HG03159 (cell line): ENCODE data around the gene TRIM72.
A peak's percentile ranks its signal among the peaks of the same experiment; 100 is the strongest.
"Not testable (repeated sequence)": the region's sequence is repeated elsewhere in the genome, so short reads cannot be mapped to it uniquely, and the experiment has no call there.

ENCODE experiments used
- ATAC-seq: cut with Tn5 transposase; IDR thresholded peaks from one replicate; pipeline ENCODE4 v1.9.1; 2021; ENCODE audit warnings: mild to moderate bottlenecking, moderate library complexity; ENCODE audit not compliant: unreplicated experiment

TRIM72 gene, protein sequence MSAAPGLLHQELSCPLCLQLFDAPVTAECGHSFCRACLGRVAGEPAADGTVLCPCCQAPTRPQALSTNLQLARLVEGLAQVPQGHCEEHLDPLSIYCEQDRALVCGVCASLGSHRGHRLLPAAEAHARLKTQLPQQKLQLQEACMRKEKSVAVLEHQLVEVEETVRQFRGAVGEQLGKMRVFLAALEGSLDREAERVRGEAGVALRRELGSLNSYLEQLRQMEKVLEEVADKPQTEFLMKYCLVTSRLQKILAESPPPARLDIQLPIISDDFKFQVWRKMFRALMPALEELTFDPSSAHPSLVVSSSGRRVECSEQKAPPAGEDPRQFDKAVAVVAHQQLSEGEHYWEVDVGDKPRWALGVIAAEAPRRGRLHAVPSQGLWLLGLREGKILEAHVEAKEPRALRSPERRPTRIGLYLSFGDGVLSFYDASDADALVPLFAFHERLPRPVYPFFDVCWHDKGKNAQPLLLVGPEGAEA

GRCh38 chr16:31213877-31214707 lies at the start of gene TRIM72:
Gene TRIM72, plus strand, starts transcription at chr16:31214119. Its CDS starts 620 bp downstream, at chr16:31214739.
- ATAC-seq = no peak

DNA sequence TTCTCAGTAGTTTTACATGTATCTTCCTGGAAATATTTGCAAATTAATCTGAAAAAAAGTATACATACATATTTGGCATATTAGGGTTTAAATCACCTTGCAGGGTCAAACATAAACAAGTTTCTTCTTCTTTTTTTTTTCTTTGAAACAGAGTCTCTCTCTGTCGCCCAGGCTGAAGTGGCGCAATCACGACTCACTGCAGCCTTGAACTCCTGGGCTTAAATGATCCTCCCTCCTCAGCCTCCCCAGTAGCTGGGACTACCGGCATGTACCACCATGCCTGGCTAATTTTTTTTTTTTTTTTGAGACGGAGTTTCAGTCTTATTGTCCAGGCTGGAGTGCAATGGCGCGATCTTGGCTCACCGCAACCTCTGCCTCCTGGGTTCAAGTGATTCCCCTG lies 46.6 kb upstream of the TRIM72 start:
- ATAC-seq = no peak

GRCh38 chr16:31168848-31169247 lies 45.1 kb upstream of the TRIM72 start:
- ATAC-seq = no peak

DNA sequence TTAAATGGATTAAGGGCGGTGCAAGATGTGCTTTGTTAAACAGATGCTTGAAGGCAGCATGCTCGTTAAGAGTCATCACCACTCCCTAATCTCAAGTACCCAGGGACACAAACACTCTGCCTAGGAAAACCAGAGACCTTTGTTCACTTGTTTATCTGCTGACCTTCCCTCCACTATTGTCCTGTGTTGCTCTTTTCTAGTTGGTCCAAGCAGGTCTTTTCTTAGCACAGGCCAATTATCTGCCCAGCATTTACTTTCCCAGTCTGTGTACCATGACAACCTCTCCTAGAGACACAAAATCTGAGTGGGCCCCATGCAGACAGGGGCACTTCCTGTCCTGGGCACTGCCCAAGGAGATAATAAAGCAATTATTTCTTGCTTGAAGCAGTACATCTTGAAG lies 43.9 kb upstream of the TRIM72 start:
- not testable (repeated sequence) for ATAC-seq

- no peak for ATAC-seq
Observed at GRCh38 chr16:31177136-31177535, 36.8 kb upstream of the TRIM72 start.

- peak; percentile 11 for ATAC-seq
Observed at GRCh38 chr16:31179219-31179746, 34.6 kb upstream of the TRIM72 start.

GRCh38 chr16:31179747-31180459 lies 34.0 kb upstream of the TRIM72 start, which contains the start of gene FUS:
Gene FUS, plus strand, starts transcription at chr16:31180139. Its CDS starts 76 bp downstream, at chr16:31180215.
- ATAC-seq = peak; percentile 45

DNA sequence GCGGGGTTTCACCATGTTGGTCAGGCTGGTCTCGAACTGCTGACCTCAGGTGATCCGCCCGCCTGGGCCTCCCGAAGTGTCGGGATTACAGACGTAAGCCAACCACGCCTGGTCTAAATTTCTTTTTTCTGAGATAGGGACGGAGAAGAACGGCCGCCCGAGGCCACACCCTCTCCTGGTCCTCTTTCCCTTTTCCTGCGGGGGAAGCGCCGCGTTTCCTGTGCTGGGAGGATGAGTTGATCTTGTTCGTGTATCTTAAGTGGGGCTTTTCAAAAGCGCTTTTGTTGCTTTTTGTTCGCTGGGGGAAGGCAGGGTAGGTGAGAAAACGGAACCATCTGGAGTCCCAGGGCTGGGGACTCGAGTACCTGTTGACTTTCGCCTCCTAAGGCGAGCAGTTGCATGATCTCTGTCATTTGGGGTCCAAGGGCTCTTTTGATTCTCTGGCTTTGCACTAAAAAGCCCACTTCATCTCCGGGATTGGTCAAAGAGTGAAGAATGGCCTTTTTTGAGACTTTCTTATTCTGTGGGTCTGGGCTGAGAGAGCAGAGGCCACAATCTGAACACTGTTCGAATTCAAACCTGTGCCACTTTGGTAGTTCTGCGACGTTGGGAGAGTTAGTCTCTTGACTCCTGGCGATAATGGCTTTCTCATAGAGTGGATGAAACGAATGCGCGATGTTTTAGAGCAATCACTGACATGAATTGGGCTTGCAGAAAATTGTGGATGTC lies 32.7 kb upstream of the TRIM72 start:
- ATAC-seq = no peak

DNA sequence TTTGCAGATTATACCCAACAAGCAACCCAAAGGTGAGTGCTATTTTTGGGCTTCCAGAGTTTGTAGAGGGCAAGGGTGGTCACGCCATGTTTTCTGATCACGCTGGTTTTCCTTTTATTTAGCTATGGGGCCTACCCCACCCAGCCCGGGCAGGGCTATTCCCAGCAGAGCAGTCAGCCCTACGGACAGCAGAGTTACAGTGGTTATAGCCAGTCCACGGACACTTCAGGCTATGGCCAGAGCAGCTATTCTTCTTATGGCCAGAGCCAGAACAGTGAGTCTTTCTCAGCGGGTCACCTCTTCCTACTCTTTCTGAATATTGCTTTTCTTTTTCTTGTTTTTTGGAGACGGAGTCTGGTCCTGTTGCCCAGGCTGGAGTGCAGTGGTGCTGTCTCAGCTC lies 31.5 kb upstream of the TRIM72 start:
- no peak for ATAC-seq

GRCh38 chr16:31183432-31184428 lies 30.2 kb upstream of the TRIM72 start:
- ATAC-seq = no peak

- ATAC-seq = no peak
Observed at GRCh38 chr16:31184888-31185287, 29.0 kb upstream of the TRIM72 start.

- no peak for ATAC-seq
Observed at GRCh38 chr16:31185339-31185738, 28.6 kb upstream of the TRIM72 start.

DNA sequence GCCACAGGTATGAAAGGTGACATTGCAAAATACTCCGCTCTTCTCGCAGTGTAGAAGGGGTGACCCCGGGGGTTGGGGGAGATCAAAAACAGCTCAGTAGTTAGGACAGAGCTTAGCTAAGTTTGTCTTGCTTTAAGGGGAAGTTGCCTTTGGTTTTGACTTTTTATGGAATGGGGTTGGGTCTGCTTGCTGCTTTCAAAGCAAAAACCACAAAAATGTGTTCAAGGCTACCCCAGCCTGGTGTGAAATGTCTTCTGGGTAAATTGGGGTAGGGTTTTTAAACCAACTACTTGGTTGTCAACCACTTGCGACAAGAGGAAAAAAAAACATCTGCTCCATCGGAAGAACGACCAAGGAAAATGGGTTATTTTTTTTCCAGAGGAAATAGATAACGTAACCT lies 27.7 kb upstream of the TRIM72 start:
- ATAC-seq = no peak

- ATAC-seq = no peak
Observed at GRCh38 chr16:31186930-31187807, 26.8 kb upstream of the TRIM72 start.

DNA sequence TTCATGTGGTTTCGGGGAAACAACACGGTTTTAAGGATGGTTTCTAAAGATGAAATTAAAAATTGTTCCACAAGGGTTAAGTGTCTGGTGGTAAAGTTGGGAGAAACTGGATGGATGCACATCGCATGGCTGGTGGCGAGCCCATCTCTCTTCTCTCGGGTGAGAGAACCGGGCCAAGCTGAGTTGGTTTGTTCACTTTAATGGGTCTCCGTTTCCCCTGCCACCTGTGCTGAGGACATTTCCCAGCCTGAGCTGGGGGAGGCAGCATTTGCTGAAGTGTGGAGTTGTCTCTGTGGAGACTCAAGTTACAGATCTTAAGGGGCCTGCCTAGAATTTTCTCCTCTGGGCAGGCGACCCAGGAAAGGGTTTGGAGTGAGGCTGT lies 26.1 kb upstream of the TRIM72 start:
- ATAC-seq = no peak

GRCh38 chr16:31188450-31189411 lies 25.2 kb upstream of the TRIM72 start:
- no peak for ATAC-seq

- no peak for ATAC-seq
Observed at GRCh38 chr16:31189412-31189778, 24.5 kb upstream of the TRIM72 start.
